Retina (tissue), 1 donor: ENCODE results near the gene PSD2.

Source experiments
- DNase-seq: peaks from one replicate; pipeline ENCODE4 v3.0.0-alpha.2; 2016

Gene PSD2

DNA sequence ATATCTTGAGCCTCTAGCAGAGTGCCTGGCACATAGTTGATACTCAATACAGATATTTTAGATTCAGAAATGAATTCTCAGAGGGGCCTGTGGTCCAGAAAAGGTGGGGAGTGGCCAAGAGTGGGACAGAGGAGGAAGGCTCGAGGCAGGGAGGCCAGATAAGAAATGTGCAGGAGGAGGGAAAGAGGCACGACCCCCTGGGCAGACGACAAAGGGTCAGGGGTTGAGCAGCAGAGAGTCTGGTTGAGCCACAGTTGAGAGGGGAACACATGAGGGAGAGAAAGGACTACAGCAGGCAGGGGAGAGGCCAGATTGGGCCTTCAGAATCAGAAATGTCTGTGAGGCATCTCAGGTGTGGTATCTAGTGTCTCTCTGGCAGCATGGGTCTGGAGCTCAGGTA lies 89.1 kb downstream of the PSD2 start:
- DNase-seq = no peak

DNA sequence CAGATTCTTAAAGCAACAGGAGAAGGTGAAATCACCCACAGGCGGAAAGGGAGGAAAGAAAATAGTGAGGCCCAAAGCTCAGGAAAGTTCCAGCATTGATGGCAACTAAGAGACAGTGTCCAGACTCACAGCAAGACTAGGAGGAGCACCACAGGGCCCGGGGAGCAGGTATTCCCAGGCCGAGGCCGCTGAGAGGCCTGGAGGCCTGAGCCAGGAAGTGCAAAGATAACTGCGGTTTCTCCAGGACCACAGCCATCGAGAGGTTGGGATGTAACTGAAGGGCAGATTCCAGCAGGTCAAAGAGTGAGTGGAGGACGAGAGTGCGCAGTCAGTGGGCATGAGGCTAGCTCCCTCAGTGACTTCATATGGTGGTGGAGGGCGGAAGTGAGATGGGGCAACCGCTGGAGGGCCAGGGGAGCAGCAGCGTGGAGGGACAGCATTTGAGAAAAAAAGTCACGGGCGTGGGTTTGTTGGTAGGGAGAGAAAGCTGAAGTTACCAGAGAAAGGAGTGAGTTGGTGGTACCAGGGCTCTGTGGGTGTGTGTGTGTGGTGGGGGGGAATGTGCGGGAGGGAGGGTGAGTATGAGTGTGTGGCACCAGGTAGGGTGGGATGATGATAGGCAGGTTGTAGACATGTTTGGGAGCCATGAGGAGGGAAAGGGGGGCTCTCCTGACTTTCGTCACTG lies 89.7 kb downstream of the PSD2 start:
- DNase-seq = no peak

DNA sequence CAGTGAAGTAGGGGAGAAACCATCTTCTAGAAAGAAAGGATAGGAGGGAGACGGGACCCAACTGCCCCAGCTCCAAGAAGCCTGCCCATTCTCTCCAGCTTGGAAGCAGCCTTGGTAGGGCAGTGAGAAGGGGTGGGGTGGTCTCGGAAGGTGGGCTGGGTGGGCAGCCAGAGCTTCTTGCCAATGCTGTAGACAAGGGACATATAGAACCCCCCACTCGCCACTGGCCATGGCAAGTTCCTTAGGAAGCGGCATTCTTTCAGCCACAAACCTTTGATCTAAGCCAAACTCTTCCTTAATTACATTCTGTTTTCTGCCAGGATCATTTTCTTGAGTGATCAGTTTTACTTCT lies 90.2 kb downstream of the PSD2 start:
- no peak for DNase-seq

DNA sequence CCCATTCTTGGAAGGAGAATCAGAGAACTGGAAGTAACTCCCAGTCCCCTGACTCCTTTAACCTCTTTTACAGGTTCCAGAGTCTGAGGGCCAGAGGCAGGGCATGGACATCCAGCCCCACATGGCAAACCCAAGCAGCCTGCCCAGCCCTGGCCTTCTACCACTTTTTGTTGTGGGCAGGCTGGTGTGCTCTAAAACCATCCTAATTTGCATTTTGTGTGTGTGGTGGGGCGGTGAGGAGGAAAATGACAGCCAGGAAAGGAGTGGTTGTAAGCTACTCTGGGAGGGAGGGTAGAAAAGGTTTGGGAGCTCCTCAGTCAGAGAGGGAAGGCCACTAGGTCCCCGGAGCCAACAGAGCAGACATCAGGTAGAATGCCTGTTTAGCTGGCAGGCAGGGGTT lies 90.6 kb downstream of the PSD2 start:
- no peak for DNase-seq

DNA sequence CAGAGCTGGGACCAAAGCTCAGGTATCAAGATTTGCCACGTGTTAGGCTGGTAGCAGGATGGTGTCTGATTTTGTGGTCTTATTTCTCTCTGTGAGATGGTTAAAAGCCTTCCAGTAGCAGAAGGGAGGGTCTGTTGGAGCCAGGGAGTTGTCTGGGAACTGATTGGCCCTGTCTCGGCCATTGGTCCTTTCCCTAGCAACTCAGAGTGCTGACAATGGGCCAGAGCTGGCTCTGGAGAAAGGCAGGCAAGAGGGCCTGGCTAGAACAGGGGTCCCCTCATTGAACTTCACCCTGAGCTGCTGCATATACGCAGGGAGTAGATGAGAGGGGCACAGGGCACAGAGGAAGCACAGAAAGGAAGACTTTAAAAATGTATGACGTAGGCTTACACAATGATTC lies 92.8 kb downstream of the PSD2 start:
- DNase-seq = no peak

DNA sequence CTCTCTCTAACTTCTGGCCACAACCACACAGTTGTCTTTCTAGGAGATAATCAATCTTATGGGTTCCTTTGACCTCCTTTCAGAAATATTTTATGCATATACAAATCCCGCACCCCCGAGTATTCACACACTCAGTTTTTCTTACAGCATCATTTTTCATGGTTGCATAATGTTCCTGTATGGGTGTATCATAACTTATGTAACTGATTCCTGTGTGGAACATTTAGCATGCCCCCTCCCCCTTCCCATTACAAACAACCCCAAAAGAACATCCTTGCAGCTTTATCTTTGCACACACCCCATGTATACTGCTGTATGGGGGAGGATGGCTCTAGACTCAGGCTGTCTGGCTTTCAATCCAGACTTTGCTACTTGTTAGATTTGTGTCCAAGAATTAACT lies 93.8 kb downstream of the PSD2 start:
- no peak for DNase-seq

DNA sequence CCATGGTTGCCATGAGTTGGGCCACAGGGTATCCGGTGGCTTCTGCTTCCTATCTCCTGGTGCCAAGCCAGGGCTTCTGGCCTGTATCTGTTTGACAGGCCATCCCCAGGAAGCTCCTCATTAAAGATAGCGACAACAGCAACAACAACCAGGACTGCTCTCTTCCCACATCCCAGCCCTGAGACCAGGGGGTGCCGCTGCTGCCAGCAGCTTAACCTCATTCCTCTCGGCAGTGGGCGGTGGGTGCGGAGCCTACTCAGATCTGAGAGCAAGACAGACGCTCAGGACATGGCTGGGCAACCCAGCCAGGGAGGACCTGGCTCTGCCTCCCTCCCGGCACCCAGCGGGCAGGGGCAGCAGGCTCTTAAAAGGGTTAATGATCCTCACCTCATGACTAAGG lies 98.3 kb downstream of the PSD2 start:
- no peak for DNase-seq
